ENCODE measurements around the gene TRIP13. TPM values are rescaled to one million over a fixed set of nuclear protein-coding genes. Genes with fewer than 3 reads are reported as not detected.

The TRIP13 gene
- total and polyA plus RNA-seq, 10 of the 15 experiments (the other 5 are each of a cell fraction or from before 2014, with no cell fraction given), result 15.1 to 64.9 (median 32.2) TPM

DNA sequence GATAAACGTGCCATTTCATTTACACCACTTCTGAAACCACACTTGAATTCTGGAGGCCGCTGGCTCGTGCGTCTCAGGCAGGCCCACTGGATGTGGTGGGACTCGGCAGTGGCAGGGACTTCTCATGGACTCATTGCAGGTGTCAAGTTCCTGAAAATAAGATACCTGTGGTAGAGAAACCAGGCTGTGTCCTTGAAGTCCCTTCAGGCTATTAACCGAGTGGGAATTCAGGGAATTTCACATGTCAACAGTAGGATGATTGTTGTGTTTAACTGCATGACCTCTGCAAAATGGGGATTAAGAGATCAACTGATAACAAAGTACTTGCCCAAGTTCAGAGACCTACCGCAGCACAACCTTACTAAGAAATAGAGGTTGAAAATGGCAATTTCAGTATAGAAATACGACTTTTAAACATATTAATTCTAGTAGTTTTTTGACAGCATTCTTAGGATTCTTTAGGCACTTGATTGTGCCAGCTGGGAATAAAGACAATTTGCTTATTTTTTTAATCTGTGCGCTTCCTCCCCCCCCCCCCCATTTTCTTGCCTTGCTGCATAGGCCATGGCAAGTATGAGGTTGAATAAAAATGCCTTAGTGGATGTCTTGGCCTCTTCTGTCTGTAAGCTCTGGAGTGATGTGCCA lies 26.8 kb downstream of the TRIP13 start (continued):
- TF ChIP-seq, protein P1, sequence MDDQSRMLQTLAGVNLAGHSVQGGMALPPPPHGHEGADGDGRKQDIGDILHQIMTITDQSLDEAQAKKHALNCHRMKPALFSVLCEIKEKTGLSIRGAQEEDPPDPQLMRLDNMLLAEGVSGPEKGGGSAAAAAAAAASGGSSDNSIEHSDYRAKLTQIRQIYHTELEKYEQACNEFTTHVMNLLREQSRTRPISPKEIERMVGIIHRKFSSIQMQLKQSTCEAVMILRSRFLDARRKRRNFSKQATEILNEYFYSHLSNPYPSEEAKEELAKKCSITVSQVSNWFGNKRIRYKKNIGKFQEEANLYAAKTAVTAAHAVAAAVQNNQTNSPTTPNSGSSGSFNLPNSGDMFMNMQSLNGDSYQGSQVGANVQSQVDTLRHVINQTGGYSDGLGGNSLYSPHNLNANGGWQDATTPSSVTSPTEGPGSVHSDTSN (IDR thresholded peaks at IDR 0.05; ENCODE audit: insufficient replicate concordance, low read depth, low read length), result no peak
- TF ChIP-seq LARP7 (IDR thresholded peaks at IDR 0.05) (no peak), FOXM1 (IDR thresholded peaks at IDR 0.05; ENCODE audit: low read depth, low read length) (no peak), NFYA (IDR thresholded peaks at IDR 0.05; ENCODE audit: borderline replicate concordance, low read depth, low read length) (no peak)

DNA sequence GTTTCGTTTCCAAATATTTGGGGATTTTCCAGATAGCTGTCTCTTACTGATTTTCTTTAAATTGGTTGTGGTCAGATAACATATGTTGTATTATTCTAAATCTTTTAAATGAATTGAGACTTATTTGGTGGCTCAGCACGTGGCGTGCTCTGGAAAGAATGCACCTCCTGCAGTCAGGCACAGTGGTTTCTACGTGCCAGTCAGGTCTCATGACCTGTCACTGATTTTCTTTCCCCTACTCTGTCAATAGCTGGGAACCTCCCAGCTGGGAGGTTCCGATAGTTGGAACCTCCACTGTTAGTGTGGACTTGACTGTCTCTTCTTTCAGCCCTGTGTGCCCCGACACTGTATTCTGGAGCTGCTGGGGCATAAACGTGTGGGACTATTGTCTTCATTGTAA lies 27.6 kb downstream of the TRIP13 start:
- WGBS (ENCODE audit: insufficient coverage, insufficient replicate concordance, low lambda C conversion rate, missing lambda C conversion rate), result 96% methylated on average over 7 of the region's 7 CpGs

More for the DNA sequence above, 27.6 kb downstream of the TRIP13 start:
- FAIRE-seq, result no peak
- H3K4me1 ChIP-seq (ENCODE audit: control insufficient read depth, insufficient read depth, low read length), result no peaks in the 10 kb centered on the region
- H3K27me3 ChIP-seq (replicated peaks in 1 of 2; ENCODE audit: control insufficient read depth in 2 of 2, insufficient read depth in 2 of 2, low read length in 1 of 2), result no peaks in the 10 kb centered on the region
- SMC1A ChIA-PET (ENCODE audit: uncharacterized antibody, unreplicated experiment), result interaction anchor here (0.8 to 1.1 kb wide), 2 partner anchors 19 to 220 kb away, joined by 3 to 8 read pairs; no protein-coding TSS in a partner anchor
- RAD21 ChIA-PET (ENCODE audit: unreplicated experiment), result interaction anchor here (0.8 to 1.6 kb wide), 2 partner anchors 220 to 732 kb away, joined by 3 read pairs; no protein-coding TSS in a partner anchor
- no peaks in the 10 kb centered on the region for H3K9me3 ChIP-seq (replicated peaks; ENCODE audit: control insufficient read depth, insufficient read depth, low read length)
- no peak overlapping the region for H3K4me2 ChIP-seq (ENCODE audit: control insufficient read depth, insufficient read depth)
- no peak for DNase-seq (ENCODE audit: low read depth, low spot score)
- CTCF ChIA-PET, result interaction anchor here (0.6 to 6.2 kb wide), 8 partner anchors 12 to 723 kb away, joined by 3 to 61 read pairs (median 3); no protein-coding TSS in a partner anchor
- in situ Hi-C loops (cut with MboI), result no loop called here
- POLR2A ChIA-PET, result no interaction called here
- no peak overlapping the region for H3K9ac ChIP-seq (ENCODE audit: control insufficient read depth, insufficient read depth, low read length)
- H4K20me1 ChIP-seq (ENCODE audit: control insufficient read depth, insufficient read depth), result no peaks in the 10 kb centered on the region
- peaks cover 0 to 12% of the 10 kb centered on the region in 2 experiments; a peak in 3 of 4 replicates for H3K36me3 ChIP-seq (ENCODE audit: control insufficient read depth in 2 of 2, insufficient read depth in 2 of 2, low read length in 1 of 2)
- intact Hi-C loops (cut with micrococcal nuclease; ENCODE audit: unreplicated experiment), result loop anchor here (5.0 kb wide), 1 partner anchor 72 kb away; no protein-coding TSS in a partner anchor
- H2AFZ ChIP-seq (ENCODE audit: control insufficient read depth, low read depth, low read length), result no peak overlapping the region
- no peak overlapping the region for H3K4me3 ChIP-seq
- no peak for ATAC-seq
- no peaks in the 10 kb centered on the region for H3K79me2 ChIP-seq (ENCODE audit: control insufficient read depth, insufficient read depth, low read length)
- TF ChIP-seq NBN (IDR thresholded peaks at IDR 0.05), result no peak
- TF ChIP-seq MYC (IDR thresholded peaks at IDR 0.05; ENCODE audit: insufficient read depth, insufficient read length, insufficient replicate concordance, low read length, severe bottlenecking), result no peak
- no peak for TF ChIP-seq EGR1 (IDR thresholded peaks at IDR 0.05; ENCODE audit: borderline replicate concordance in 1 of 2, low read depth in 2 of 2, low read length in 2 of 2)
- TF ChIP-seq CREB1 (IDR thresholded peaks at IDR 0.05; ENCODE audit: low read depth), result no peak
- TF ChIP-seq ZNF207 (IDR thresholded peaks at IDR 0.05; ENCODE audit: borderline replicate concordance), result no peak
- TF ChIP-seq, protein P1 (IDR thresholded peaks at IDR 0.05; ENCODE audit: insufficient replicate concordance, low read depth, low read length), result no peak
- no peak overlapping the region for H3K27ac ChIP-seq (ENCODE audit: control insufficient read depth, insufficient read depth)
- no TSS peak for BruUV-seq (replicated peaks)

All from GM12878 (cell line).